HUES48 (cell line): ENCODE measurements around the gene APBA3.
A peak's percentile ranks its signal among the peaks of the same experiment; 100 is the strongest.

Source experiments
- H3K27ac ChIP-seq: one replicate; pipeline ENCODE4 v1.7.0; 2013; ENCODE audit warnings: low read depth, low read length, inconsistent platforms
- H3K27me3 ChIP-seq: 2 replicates; pipeline ENCODE4 v1.6.1; 2013; ENCODE audit warnings: mild to moderate bottlenecking, low read length; ENCODE audit not compliant: control insufficient read depth, insufficient read depth
- H3K36me3 ChIP-seq: 2 replicates; pipeline ENCODE4 v1.6.1; 2013; ENCODE audit warnings: low read length; ENCODE audit not compliant: control insufficient read depth, insufficient read depth
- H3K4me1 ChIP-seq: 2 replicates; pipeline ENCODE4 v1.6.1; 2013; ENCODE audit warnings: mild to moderate bottlenecking, low read length; ENCODE audit not compliant: control insufficient read depth, insufficient read depth
- H3K4me3 ChIP-seq: 2 replicates; pipeline ENCODE4 v1.5.1; 2013; ENCODE audit warnings: mild to moderate bottlenecking, low read depth, low read length
- H3K9ac ChIP-seq: 2 replicates; pipeline ENCODE4 v1.6.1; 2013; ENCODE audit warnings: mild to moderate bottlenecking, low read depth, low read length, moderate library complexity
- H3K9me3 ChIP-seq: 2 replicates; pipeline ENCODE4 v1.6.1; 2013; ENCODE audit warnings: low read length; ENCODE audit not compliant: control insufficient read depth, insufficient read depth

APBA3 gene

GRCh38 chr19:3785938-3786824 lies 24.7 kb upstream of the APBA3 start, which contains the start of gene MATK:
Gene MATK (minus strand): TSS chr19:3786381. CDS start chr19:3785135, 1,246 bp downstream.
- H3K36me3 ChIP-seq = no peaks in the 10 kb centered on the region
- H3K4me3 ChIP-seq = peak within 1 kb of the TSS; percentile 75
- no peak within 1 kb of the TSS for H3K27ac ChIP-seq
- 0 out of 2 replicates have a peak, but pooled peaks cover 2% of the 10 kb centered on the region for H3K4me1 ChIP-seq
- peaks cover 14% of the 10 kb centered on the region; the same call in 1 of the 2 replicates for H3K27me3 ChIP-seq
- peaks cover 13% of the 10 kb centered on the region for H3K9me3 ChIP-seq
- H3K9ac ChIP-seq = no peak within 1 kb of the TSS

- peaks cover 14% of the 10 kb centered on the region; the same call in 1 of the 2 replicates for H3K27me3 ChIP-seq
- no peak overlapping the region for H3K27ac ChIP-seq
- H3K4me3 ChIP-seq = peak overlapping the region; percentile 75
Measured at GRCh38 chr19:3785451-3785937, 24.0 kb upstream of the APBA3 start.

DNA sequence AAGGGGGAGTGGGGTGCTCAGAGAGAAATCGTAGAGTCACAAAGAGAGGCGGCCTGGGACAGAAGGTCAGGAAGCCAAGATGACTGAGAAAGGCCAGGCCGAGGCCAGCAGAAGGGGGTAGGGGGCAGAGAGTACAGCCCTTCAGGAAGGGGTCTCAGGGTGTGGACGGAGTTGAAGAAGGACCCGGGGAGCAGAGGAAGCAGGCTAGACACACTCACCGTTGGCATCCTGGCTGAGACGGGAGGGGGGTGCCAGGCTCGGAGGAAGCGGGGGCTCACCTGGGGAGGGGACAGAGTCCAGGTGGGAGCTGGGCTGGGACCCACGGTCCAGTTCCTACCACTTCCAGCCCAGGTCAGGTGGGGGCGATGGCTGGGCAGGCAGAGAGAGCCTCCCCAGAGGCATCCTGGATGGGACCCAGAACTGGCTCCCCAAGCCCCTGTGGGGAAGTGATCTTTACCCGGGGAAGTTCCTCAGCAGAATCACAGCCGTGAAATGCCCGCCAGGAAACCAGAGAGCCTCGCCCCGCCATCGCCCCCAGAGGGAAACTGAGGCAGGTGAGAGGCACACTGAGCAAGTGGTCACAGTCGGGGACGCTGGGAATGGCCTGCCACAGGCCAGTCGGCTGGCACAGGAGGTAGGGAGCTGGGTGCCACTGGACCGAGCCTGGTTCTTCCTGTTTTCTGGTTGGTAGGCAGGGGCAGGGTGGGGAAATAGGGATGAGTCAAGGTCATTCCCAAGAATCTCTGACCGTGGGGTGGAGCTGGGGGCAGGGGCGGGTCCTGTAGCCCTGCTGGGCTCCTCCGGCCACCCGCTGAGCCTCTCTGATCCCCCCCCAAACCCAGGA lies 23.3 kb upstream of the APBA3 start:
- Histone ChIP-seq H3K27ac (no peak overlapping the region), H3K36me3 (no peaks in the 10 kb centered on the region), H3K9ac (no peak overlapping the region), H3K4me1 (0 out of 2 replicates have a peak, but pooled peaks cover 2% of the 10 kb centered on the region), H3K27me3 (peaks cover 14% of the 10 kb centered on the region; the same call in 1 of the 2 replicates), H3K9me3 (peaks cover 17% of the 10 kb centered on the region), H3K4me3 (peak overlapping the region; percentile 75)

More at GRCh38 chr19:3785451-3785937, 24.0 kb upstream of the APBA3 start:
- Histone ChIP-seq H3K9ac (no peak overlapping the region), H3K36me3 (no peaks in the 10 kb centered on the region), H3K9me3 (peaks cover 17% of the 10 kb centered on the region), H3K4me1 (0 out of 2 replicates have a peak, but pooled peaks cover 2% of the 10 kb centered on the region)

DNA sequence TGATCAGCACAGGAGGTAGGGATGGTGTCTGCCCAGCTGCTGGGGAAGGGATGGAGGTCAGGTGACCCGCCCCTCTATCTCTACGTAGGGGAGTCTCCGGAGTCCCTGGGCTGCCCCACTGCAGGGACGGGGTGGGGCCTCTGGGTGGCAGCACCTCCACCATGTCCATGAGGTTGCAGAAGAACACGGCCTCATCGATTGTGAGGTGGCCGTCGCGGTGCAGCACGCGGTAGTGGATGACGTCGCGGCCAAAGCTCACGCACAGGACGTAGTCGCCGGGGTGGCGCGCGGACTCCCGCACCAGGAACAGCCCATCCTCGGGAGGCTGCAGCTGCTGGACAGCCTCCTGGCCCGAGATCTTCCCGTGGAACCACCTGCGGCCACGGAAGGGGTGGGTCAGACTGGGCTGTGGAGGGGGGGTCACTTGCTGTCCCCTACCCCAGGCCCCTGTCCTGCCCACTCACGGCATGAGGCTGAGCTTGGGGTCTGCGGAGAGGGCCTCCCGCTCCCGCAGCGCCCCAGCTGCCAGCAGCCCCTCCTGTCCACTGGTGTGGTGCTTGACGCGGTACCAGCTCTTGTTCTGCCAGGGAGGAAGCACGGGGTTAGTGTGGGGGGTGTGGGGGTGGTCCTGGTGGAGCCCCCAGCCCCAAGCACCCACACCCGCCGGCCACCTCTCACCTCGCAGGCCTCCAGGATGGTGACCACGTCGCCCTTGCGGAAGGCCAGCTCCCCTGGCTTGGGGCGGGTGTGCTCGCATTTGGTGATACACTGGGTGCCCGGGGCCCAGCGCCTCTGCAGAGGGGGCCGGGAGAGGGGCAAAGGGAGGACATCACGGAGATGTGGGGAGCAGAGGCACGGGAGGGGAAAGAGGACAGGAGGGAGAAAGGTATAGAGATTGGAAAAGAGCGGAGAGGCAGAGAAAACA lies 22.4 kb upstream of the APBA3 start:
- no peak overlapping the region for H3K9ac ChIP-seq
- no peak overlapping the region for H3K4me3 ChIP-seq
- H3K36me3 ChIP-seq = no peaks in the 10 kb centered on the region

DNA sequence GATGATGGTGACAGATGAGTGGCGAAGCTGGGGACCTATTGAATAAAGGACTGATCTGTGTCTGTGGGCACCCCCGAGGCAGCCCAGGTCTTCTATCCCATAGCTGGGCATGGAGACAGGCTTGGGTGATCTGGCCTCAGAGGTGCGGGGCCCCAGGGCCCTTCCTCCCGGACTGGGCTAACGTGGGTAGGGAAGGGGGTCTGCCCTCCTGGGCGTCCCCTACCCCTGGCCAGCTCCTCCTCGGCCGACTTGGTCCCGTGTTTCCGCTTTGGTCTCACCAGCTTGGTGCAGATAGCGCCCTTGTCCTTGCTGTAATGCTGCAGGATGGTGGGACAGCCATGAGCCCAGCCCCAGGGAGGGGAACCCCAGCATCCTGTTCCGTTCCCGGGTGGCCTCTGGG lies 21.4 kb upstream of the APBA3 start:
- H3K36me3 ChIP-seq = no peaks in the 10 kb centered on the region
- H3K9me3 ChIP-seq = peaks cover 17% of the 10 kb centered on the region
- H3K27me3 ChIP-seq = peaks cover 14% of the 10 kb centered on the region; the same call in 1 of the 2 replicates
- H3K4me1 ChIP-seq = 0 out of 2 replicates have a peak, but pooled peaks cover 2% of the 10 kb centered on the region
- no peak overlapping the region for H3K4me3 ChIP-seq
- H3K27ac ChIP-seq = no peak overlapping the region
- H3K9ac ChIP-seq = no peak overlapping the region

More for the DNA sequence above, 22.4 kb upstream of the APBA3 start:
- H3K27me3 ChIP-seq = peaks cover 14% of the 10 kb centered on the region; the same call in 1 of the 2 replicates
- 0 out of 2 replicates have a peak, but pooled peaks cover 2% of the 10 kb centered on the region for H3K4me1 ChIP-seq
- peaks cover 17% of the 10 kb centered on the region for H3K9me3 ChIP-seq
- H3K27ac ChIP-seq = no peak overlapping the region

DNA sequence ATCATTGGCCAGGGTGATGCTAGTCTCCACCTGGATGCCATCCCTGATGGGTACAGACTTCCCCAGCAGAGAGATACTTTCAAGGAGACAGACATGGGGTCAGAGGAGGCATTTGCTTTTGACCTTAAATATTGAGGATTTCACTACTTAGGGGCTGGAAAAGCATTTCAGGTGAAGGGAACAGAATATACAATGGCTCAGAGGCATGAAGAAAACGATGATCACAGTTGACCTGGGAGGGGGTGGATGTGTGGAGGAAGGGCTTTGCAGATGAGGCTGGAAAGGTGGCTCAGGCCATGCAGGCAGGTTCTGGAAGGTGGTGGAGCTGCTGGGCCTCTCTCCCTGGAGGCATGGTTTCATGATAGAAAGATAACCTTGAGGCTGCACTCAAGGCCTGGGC lies 20.8 kb upstream of the APBA3 start:
- Histone ChIP-seq H3K9me3 (peaks cover 17% of the 10 kb centered on the region), H3K9ac (no peak overlapping the region), H3K36me3 (no peaks in the 10 kb centered on the region), H3K4me1 (0 out of 2 replicates have a peak, but pooled peaks cover 2% of the 10 kb centered on the region), H3K27ac (no peak overlapping the region), H3K4me3 (no peak overlapping the region), H3K27me3 (peaks cover 14% of the 10 kb centered on the region; the same call in 1 of the 2 replicates)

DNA sequence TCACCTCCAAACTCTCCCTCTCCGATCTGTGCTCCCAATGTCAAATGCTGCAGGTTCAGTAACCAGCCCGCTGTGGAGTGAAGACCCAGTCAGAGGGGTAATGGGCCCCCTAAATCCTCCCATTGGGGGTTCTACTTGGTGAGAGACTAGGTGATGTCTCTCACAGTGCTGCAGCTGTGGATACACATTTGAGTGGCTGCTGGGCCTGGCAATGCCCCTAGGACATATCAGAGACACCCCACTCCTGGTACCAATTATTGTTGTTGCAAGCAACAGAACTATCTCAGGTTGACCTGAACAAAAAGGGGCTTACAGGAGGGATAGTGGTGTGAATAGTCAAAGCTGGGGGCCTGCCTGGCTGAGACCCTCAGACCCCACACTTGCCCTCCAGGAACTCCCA lies 20.1 kb upstream of the APBA3 start:
- 0 out of 2 replicates have a peak, but pooled peaks cover 2% of the 10 kb centered on the region for H3K4me1 ChIP-seq
- H3K9ac ChIP-seq = no peak overlapping the region
- peaks cover 17% of the 10 kb centered on the region for H3K9me3 ChIP-seq
- H3K27ac ChIP-seq = no peak overlapping the region
- H3K36me3 ChIP-seq = no peaks in the 10 kb centered on the region
- H3K27me3 ChIP-seq = peaks cover 14% of the 10 kb centered on the region; the same call in 1 of the 2 replicates
- H3K4me3 ChIP-seq = no peak overlapping the region

DNA sequence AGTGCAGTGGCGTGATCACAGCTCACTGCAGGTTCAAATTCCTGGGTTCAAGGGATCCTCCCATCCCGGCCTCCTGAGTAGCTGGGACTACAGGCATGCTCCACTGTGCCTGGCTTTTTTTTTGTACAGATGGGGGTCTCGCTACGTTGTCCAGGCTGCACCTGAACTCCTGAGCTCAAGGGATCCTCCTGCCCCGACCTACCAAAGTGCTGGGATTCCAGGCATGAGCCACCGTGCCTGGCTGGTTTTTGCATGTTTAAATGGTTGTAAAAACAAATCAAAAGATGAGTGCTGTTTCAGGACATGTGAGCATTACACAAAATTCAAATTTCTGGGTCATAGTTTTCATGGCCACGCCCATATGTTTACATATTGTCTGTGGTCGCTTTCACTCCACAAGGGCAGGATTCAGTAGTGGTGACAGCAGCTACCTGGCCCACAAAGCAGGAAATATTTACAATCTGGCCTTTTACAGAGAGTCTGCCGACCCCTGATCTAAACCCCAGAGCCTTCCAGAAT lies 19.4 kb upstream of the APBA3 start:
- H3K36me3 ChIP-seq = no peaks in the 10 kb centered on the region
- H3K9ac ChIP-seq = no peak overlapping the region
- 0 out of 2 replicates have a peak, but pooled peaks cover 2% of the 10 kb centered on the region for H3K4me1 ChIP-seq
- H3K27me3 ChIP-seq = peaks cover 13% of the 10 kb centered on the region; the same call in 1 of the 2 replicates
- H3K27ac ChIP-seq = no peak overlapping the region
- H3K9me3 ChIP-seq = peaks cover 17% of the 10 kb centered on the region
- no peak overlapping the region for H3K4me3 ChIP-seq

GRCh38 chr19:3778899-3779723 lies 17.6 kb upstream of the APBA3 start:
- Histone ChIP-seq H3K36me3 (no peaks in the 10 kb centered on the region), H3K27ac (no peak overlapping the region), H3K27me3 (no peaks in the 10 kb centered on the region; the same call in 1 of the 2 replicates), H3K4me1 (no peaks in the 10 kb centered on the region), H3K4me3 (no peak overlapping the region), H3K9ac (no peak overlapping the region), H3K9me3 (peaks cover 17% of the 10 kb centered on the region)
